GM19452 (cell line): ENCODE results near the gene FLOT1.
"Not testable (repeated sequence)": the region's sequence is repeated elsewhere in the genome, so short reads cannot be mapped to it uniquely, and the experiment has no call there.

Experiments used
- ATAC-seq: cut with Tn5 transposase; IDR thresholded peaks from one replicate; pipeline ENCODE4 v1.9.1; 2021; ENCODE audit not compliant: unreplicated experiment

The FLOT1 gene

DNA sequence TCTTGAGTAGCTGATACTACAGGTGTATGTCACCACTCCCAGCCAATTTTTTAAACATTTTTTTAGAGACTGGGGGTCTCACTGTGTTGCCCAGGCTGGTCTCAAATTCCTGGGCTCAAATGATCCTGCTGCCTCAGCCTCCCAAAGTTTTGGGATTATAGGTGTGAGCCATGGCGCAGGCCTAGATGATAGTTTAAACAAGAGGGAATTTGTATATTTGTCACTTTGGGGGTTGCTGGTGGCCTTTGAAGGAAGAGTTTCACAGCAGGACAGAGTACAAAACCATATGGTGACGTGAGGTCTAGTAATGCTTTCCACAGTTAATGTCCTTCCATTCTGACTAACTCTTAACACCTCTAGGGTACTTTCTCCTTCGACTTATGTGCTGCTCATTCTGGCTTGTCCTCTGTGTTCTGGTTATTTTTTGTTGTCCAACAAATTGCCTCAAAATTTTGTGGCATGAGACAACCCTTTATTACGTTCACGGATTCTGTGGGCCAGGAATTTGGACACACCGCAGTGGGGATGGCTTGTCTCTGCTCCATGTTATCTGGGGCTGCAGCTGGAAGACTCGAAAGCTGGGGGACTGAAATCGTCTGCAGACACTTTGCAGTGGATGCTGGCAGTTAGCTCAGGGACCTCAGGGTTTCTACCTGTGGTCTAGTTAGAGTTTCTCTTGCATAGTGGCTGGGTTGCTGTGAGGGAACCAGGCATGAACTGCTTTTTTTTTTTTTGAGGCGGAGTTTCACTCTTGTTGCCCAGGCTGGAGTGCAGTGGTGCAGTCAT is 24.9 kb upstream of the FLOT1 start:
- ATAC-seq, result peak; percentile 59

DNA sequence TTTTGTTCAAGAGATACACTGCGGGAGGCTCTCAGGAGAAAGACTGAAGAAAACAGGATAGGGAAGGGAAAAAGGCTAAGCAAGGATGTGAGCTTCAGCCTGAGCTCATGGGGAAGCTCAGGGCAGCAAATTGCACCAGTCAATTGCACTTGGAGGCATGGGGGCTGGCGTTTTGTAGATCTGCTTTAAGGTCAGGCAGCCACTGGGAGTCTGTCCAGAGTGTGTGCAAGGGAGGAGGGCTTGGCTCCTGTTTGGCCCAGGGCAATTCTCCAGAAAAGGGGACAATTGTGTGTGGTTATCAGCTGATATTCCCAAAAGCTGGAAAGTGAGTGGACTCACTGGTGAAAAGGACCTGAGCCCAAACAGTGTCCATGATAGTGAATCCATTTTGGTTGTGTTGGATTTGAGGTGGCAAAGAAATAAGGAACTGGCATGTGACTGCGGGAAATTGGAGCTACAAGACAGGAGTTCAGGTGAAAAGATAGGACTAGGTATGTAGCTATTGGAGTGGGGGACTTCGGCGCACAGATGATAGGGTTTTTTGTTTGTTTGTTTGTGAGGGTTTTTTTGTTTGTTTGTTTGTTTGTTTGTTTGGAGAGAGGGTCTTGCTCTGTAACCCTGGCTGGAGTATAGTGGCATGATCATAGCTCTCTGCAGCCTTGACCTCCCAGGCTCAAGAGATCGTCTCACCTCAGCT is 24.1 kb upstream of the FLOT1 start:
- no peak for ATAC-seq

DNA sequence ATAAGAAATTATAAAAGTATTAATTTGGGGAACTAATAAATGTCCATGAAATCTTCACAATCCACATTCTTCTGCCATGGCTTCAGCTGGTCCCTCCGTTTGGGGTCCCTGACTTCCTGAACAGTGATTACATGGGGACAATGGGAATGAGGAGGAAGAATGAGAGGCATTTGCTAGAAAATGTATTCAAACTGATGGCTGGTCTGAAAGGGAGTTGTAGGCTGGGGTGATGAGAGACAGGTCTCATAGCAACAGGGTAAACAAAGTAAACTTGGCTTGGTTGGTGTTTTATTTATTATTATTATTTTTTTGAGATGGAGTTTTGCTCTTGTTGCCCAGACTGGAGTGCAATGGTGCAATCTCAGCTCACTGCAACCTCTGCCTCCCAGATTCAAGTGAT is 23.0 kb upstream of the FLOT1 start:
- ATAC-seq, result not testable (repeated sequence)

- ATAC-seq, result not testable (repeated sequence)
These were observed 22.1 kb upstream of the FLOT1 start for GRCh38 chr6:30764490-30765043.

DNA sequence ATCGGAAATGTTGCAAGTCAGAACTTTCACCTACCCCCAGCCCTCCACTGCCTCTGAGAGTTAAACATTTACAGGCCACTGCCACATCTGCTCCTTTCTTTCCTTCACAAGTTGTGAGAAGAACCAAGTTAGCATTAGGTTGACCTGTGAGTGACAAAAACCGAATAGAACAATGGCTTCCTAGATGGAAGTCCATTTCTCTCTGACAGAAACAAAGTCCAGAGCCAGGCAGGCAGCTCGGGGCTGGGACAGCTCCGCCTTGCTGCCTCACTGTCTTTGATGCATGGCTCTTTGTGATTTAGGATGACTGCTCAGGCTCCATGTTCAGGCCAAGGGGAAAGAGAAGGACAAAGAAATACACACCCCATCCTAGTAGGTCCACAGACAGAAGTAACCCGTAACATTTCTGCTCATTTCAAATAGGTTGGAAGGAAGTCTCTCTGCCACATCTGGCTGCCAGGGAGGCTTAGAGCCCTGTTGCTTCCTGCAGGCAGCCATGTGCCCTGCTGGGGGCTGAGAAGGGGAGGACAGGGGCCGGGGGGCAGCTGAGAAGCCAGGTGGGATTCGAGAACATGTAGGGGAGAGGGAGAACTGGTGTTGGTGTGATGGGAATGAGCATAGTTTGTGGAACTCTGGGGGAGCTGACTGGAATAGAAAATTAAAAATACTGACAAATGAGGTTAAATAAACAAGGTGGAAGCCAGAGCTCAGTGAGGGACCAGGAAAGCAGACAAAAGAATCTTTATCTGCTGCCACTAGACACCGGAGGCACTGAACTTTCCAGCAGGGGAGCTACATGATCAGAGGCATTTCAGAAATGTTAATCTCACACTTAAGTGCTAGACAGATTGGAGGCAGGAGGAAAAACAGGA is 21.4 kb upstream of the FLOT1 start:
- ATAC-seq, result no peak

- ATAC-seq, result no peak
These were observed 20.7 kb upstream of the FLOT1 start for GRCh38 chr6:30763155-30763617.

DNA sequence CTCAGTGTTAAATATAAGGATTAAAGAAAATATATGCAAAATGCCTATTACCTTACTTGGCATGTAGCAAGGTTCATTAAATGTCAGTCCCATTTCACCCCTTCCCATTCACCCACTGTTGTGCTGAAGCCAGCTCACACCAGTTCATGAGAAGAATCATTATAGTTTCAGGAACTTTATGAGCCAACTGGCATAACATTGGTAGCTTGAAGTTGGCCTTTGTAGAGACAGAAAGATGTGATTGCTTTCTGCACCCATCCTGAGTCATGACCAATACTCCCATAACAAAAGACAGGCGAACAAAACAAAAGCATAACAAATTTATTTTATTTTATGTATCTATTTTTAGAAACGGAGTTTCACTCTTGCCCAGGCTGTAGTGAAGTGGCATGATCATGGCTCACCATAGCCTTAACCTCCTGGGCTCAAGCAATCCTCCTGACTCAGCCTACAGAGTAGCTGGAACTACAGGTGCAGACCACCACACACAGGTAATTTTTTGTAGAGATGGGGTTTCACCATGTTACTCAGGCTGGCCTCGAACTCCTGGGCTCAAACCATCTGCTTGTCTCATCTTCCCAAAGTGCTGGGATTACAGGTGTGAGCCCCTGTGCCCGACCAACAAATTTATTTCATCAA is 19.4 kb upstream of the FLOT1 start:
- ATAC-seq, result no peak

- ATAC-seq, result no peak
These were observed 18.1 kb upstream of the FLOT1 start for GRCh38 chr6:30760549-30760948.

- no peak for ATAC-seq
These were observed 17.2 kb upstream of the FLOT1 start for GRCh38 chr6:30759575-30760239.

DNA sequence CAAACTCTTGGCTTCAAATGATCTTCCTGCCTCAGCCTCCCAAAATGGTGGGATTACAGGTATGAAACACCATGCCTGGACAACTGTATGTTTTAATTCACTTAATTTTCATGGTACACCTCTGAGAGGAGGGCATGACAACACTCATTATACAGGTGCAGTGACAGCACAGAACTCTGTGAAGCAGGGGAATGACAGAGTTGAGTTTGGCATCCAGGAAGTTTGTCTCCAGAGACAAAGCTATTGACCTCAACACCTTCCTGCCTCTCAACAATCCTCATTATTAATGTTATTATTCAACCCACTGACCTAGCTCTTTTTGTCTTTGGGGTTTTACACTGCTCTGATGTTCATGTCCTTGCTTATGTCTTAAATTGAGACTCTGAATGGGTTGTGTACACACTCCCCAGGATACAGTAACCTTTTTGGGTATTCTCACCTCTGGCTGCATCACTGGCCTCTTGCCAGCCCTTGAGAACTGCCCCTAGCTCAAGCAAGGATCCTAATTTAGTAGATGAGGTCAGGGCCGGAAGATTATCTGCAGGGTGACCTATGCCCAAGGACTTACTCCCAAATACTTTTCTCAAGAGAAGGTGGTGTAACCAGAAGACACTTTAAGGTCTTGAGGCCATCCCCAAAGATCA is 14.9 kb upstream of the FLOT1 start:
- ATAC-seq, result no peak

- ATAC-seq, result not testable (repeated sequence)
These were observed 14.0 kb upstream of the FLOT1 start for GRCh38 chr6:30756405-30757003.

DNA sequence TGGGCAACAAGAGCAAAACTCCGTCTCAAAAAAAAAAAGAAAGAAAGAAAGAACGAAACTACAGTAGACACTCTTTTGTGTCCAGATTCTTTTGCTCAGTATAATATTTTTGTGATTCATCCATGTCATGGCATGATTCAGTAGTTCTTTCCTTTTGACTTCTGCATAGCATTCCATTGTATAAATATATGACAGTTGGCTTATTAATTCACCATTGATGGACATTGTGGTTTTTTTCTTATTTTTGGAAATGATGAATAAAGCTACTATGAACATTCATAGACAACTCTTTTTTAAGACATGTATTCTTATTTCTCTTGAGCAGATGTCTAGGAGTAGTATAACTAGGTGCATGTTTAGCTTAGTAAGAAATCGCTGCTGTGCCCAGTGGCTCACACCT is 12.1 kb upstream of the FLOT1 start:
- no peak for ATAC-seq

DNA sequence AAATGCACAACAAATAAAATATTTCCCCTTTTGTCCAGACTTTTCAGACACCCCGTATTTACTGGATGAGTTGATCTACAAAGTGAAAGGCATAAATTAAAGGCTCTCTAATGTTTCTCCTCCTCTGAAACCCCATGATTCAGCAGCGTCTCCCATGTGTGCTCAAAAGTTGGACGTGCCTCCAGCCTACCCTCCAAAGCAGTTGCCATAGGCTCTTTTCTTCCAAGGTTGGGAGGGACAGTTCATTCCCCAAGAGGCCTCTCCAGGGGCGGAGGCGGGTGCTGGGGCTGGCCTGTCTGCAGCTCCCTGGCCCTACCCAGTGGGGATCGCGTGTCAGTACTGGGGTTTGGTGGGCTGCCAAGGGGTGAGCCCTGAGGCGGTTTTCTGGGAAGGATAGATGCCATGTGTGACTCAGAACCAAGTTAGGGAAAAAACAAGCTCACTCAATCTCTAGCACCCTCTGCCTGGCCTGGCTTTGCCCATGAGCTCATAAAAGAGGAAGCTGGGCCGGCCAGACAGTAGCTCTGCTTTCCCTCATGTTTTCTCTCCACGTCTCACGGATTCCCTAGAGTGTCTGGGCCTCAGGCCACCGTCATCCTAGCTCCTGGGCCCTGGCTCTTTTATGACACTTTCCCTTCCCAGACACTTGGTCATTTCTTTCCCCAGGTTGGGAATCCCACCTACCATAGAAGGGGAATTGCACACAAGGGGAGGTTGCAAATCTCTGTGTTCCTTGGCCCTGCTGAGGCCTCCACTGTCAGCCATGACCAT is 9.9 kb upstream of the FLOT1 start:
- no peak for ATAC-seq

GRCh38 chr6:30750379-30750668 is 7.8 kb upstream of the FLOT1 start:
- ATAC-seq, result no peak

DNA sequence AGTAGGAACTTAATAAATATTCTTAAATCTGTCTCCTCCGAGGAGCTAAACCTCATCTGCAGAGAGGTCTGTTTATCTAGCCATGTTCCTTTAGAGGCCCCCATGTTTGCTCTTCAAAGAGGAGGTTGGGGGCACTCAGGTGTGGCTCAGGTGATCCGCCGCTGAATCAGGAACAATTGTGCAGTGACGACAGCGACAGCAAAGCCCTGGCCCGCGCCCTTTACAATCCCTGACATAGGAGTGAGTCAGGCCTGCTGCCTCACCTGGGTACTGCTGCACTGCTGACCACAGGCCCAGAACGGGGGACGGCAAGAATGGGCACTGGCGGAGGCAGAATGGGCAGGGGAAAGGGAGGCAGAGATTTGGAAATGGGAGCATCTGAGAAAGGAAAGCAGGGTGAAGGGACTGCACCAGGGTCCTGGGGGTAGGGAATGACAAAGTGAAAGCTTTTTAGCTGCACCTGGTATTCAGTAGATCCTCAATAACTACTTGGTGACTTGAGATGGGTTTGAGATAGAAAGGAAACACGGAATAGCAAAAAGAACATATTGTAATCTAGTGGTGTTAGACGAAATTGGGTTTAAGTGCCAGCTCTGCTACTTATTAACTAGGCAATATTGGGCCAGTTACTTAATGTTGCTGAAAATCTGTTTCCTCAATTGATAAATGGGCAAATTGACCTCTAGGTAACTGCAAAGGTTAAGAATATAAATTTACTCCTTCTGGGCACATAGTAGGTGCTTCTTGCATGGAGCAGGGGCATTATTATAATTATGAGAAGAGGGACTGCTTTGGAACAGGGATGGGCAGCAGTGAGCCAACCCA is 7.3 kb upstream of the FLOT1 start:
- ATAC-seq, result no peak

DNA sequence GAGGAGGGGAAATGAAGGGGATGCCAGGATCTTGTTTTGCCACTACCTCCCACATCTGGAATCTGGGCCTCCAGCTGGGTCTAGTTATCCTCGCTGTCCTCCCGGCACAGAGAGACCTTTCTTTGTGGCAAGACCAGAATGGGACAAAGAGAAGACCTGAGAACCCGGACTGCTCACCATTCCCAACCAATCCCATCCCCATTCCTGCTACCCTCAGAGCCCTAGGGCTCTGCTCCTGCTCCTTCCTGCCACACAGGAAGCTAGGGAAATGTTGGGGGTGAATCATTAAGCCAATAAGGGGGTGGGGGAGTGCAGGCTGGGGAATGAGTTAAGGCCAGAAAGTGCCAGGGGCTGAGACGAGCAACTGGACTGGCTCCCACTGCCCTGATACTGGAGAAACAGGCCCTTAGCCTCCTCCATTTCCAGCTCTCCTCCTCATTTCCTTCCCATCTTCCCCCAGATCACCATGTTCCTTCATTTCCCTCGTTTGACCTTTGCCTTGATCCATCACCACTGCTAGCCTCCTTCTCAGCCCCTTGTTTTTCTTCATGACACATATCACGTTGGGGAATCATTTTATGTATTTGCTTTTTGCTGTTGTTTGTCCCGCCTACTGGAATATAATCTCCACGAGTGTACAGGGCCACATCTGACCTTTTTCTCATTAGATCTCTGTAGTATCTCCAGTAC is 6.5 kb upstream of the FLOT1 start:
- ATAC-seq, result no peak
